HG02642 (cell line): Measurements from ENCODE around the gene SLC4A8.

ENCODE experiments used
- ATAC-seq: cut with Tn5 transposase; IDR thresholded peaks from one replicate; pipeline ENCODE4 v1.9.1; 2021; ENCODE audit warnings: mild to moderate bottlenecking; ENCODE audit not compliant: unreplicated experiment, poor library complexity

SLC4A8 gene

GRCh38 chr12:51424662-51425539 is at the start of gene SLC4A8:
SLC4A8 (plus strand) TSS chr12:51424831; CDS start chr12:51424988, 157 bp downstream.
- peak; percentile 91 for ATAC-seq

- no peak for ATAC-seq
Measured at GRCh38 chr12:51374856-51375255, 49.8 kb upstream of the SLC4A8 start.

- no peak for ATAC-seq
Measured at GRCh38 chr12:51377099-51377984, 47.3 kb upstream of the SLC4A8 start.

- no peak for ATAC-seq
Measured at GRCh38 chr12:51378749-51379148, 45.9 kb upstream of the SLC4A8 start.

GRCh38 chr12:51379571-51379970 is 45.1 kb upstream of the SLC4A8 start:
- ATAC-seq, result no peak

GRCh38 chr12:51381226-51382079 is 43.2 kb upstream of the SLC4A8 start:
- ATAC-seq, result no peak

GRCh38 chr12:51382173-51382572 is 42.5 kb upstream of the SLC4A8 start:
- ATAC-seq, result no peak

- no peak for ATAC-seq
Measured at GRCh38 chr12:51383269-51383905, 41.2 kb upstream of the SLC4A8 start.

- ATAC-seq, result no peak
Measured at GRCh38 chr12:51386351-51386750, 38.3 kb upstream of the SLC4A8 start.

- no peak for ATAC-seq
Measured at GRCh38 chr12:51388069-51388799, 36.4 kb upstream of the SLC4A8 start.

- ATAC-seq, result no peak
Measured at GRCh38 chr12:51388846-51389245, 35.8 kb upstream of the SLC4A8 start.

- no peak for ATAC-seq
Measured at GRCh38 chr12:51389302-51389999, 35.2 kb upstream of the SLC4A8 start.

- no peak for ATAC-seq
Measured at GRCh38 chr12:51390457-51390856, 34.2 kb upstream of the SLC4A8 start.

GRCh38 chr12:51390891-51391282 is 33.7 kb upstream of the SLC4A8 start:
- ATAC-seq, result no peak

GRCh38 chr12:51391283-51392123 is 33.1 kb upstream of the SLC4A8 start, which contains the start of gene GALNT6:
GALNT6 (minus strand) TSS chr12:51391406; CDS start chr12:51379781, 11,625 bp downstream.
- ATAC-seq, result peak; percentile 57

GRCh38 chr12:51392556-51393237 is 31.9 kb upstream of the SLC4A8 start:
- ATAC-seq, result peak; percentile 22
